Liver (tissue), 9 donors: ENCODE measurements around the gene MASP1. TPM values are rescaled to one million over a fixed set of nuclear protein-coding genes. Genes with fewer than 3 reads are reported as not detected.

Experiments
- DNase-seq: peaks from one replicate; pipeline ENCODE4 v3.0.0-alpha.2; 2017; ENCODE audit warnings: low spot score
- H3K27ac ChIP-seq, 2 donors: one replicate each; pipeline ENCODE4 v1.7.0; 2013; ENCODE audit warnings: inconsistent platforms in 2 of 2, low read length in 2 of 2, control low read depth in 1 of 2, low read depth in 1 of 2, mild to moderate bottlenecking in 1 of 2
- H3K27me3 ChIP-seq, 4 donors: one replicate each; pipeline versions ENCODE4 v1.6.1 to v1.7.0; 2013; ENCODE audit warnings: low read length in 3 of 4, inconsistent platforms in 1 of 4, mild to moderate bottlenecking in 1 of 4, moderate library complexity in 1 of 4; ENCODE audit not compliant: control insufficient read depth in 4 of 4, insufficient read depth in 4 of 4
- H3K36me3 ChIP-seq, 4 donors: one replicate each; pipeline versions ENCODE4 v1.6.1 to v1.7.0; 2013; ENCODE audit warnings: low read length in 3 of 4, mild to moderate bottlenecking in 3 of 4, low read depth in 1 of 4, moderate library complexity in 1 of 4; ENCODE audit not compliant: control insufficient read depth in 4 of 4, insufficient read depth in 3 of 4
- H3K4me1 ChIP-seq, 4 donors: one replicate each; pipeline versions ENCODE4 v1.6.1 to v1.7.0; 2013; ENCODE audit warnings: low read length in 3 of 4, mild to moderate bottlenecking in 3 of 4, moderate library complexity in 1 of 4; ENCODE audit not compliant: control insufficient read depth in 4 of 4, insufficient read depth in 4 of 4
- H3K4me3 ChIP-seq, 3 donors: one replicate each; pipeline versions ENCODE4 v1.6.1 to v1.7.0; 2013; ENCODE audit warnings: low read length in 3 of 3, control low read depth in 1 of 3, low read depth in 1 of 3, mild to moderate bottlenecking in 1 of 3
- H3K9ac ChIP-seq, 2 donors: one replicate each; pipeline ENCODE4 v1.7.0; 2013; ENCODE audit warnings: low read length in 2 of 2, mild to moderate bottlenecking in 2 of 2, moderate library complexity in 2 of 2, control low read depth in 1 of 2, low read depth in 1 of 2
- H3K9me3 ChIP-seq, 4 donors: one replicate each; pipeline versions ENCODE4 v1.6.1 to v1.7.0; 2013; ENCODE audit warnings: low read length in 3 of 4; ENCODE audit not compliant: control insufficient read depth in 4 of 4
- CTCF ChIP-seq: fragments of 150-350 bp; IDR thresholded peaks from 2 replicates; pipeline ENCODE4 v1.5.1; 2017; ENCODE audit warnings: improper control_type of control experiment, low read depth, low read length; ENCODE audit not compliant: missing input control
- FOXA1 ChIP-seq: IDR thresholded peaks from 2 replicates; pipeline ENCODE4 v1.6.1; 2016; ENCODE audit warnings: antibody characterized with exemption
- FOXA2 ChIP-seq: IDR thresholded peaks from 2 replicates; pipeline ENCODE4 v1.6.1; 2016; ENCODE audit warnings: antibody characterized with exemption
- HNF4A ChIP-seq, 2 donors: conservative IDR thresholded peaks; 2 replicates each; pipeline ENCODE4 v1.6.1; 2016; ENCODE audit warnings: antibody characterized with exemption in 2 of 2, mild to moderate bottlenecking in 2 of 2
- HNF4G ChIP-seq: IDR thresholded peaks from 2 replicates; pipeline ENCODE4 v1.6.1; 2016; ENCODE audit warnings: antibody characterized with exemption
- JUND ChIP-seq, 2 donors: IDR thresholded peaks; 2 replicates each; pipeline ENCODE4 v1.6.1; 2016; ENCODE audit warnings: antibody characterized with exemption in 2 of 2
- NR2F2 ChIP-seq: IDR thresholded peaks from 2 replicates; pipeline ENCODE4 v1.6.1; 2016; ENCODE audit warnings: antibody characterized with exemption
- RAD21 ChIP-seq, 2 donors: IDR thresholded peaks; 2 replicates each; pipeline ENCODE4 v1.6.1; 2016; ENCODE audit warnings: antibody characterized with exemption in 2 of 2, mild to moderate bottlenecking in 2 of 2
- REST ChIP-seq: IDR thresholded peaks from 2 replicates; pipeline ENCODE4 v1.6.1; 2016; ENCODE audit warnings: antibody characterized with exemption, mild to moderate bottlenecking
- RXRA ChIP-seq, 2 donors: IDR thresholded peaks; 2 replicates each; pipeline ENCODE4 v1.6.1; 2017 to 2018; ENCODE audit warnings: antibody characterized with exemption in 2 of 2, mild to moderate bottlenecking in 1 of 2
- YY1 ChIP-seq: IDR thresholded peaks from 2 replicates; pipeline ENCODE4 v1.6.1; 2016; ENCODE audit warnings: antibody characterized with exemption, mild to moderate bottlenecking
- ZBTB33 ChIP-seq: IDR thresholded peaks from 2 replicates; pipeline ENCODE4 v1.6.1; 2016; ENCODE audit warnings: antibody characterized with exemption
- WGBS: extraction: QIAGEN DNeasy Blood & Tissue Kit; methylation state at CpG from one replicate; pipeline ENCODE4 v1.1.7; 2013; 5-methylcytosine and 5-hydroxymethylcytosine counted together
- polyA plus RNA-seq, 2 donors: library from polyadenylated mRNA; stranded (reverse) in 1 of 2; unstranded in 1 of 2; fragments of 200-250 nt in 1 of 2; fragments of >200 nt in 1 of 2; fragmentation: Nextera tagmentation in 1 of 2; extraction: Ambion mirVana in 1 of 2; gene quantifications; one replicate each; pipeline versions ENCODE4 v1.2.1 to v1.2.3, GENCODE V29; 2013 to 2015
- total RNA-seq, 2 donors: library from RNA; depleted of rRNA; stranded (reverse); fragments of >200 nt; gene quantifications; one replicate each; pipeline ENCODE4 v1.2.3, GENCODE V29; 2014
- donor health status: healthy.
- donor health status: healthy.
- donor health status: healthy.
- donor health status: healthy.
- donor health status: healthy.

The MASP1 gene
- total and polyA plus RNA-seq, 4 donors: 53.2 to 83.8 (median 73.8) TPM

GRCh38 chr3:187295316-187296034, 3.9 kb upstream of the MASP1 start:
- Histone ChIP-seq H3K4me3 (no peak overlapping the region), H3K36me3 (no peaks in the 10 kb centered on the region), H3K4me1 (peaks cover 4 to 30% (median 19%) of the 10 kb centered on the region in 4 donors), H3K9me3 (no peaks in the 10 kb centered on the region), H3K9ac (no peak overlapping the region), H3K27me3 (no peaks in the 10 kb centered on the region), H3K27ac (no peak overlapping the region)
- TF ChIP-seq RAD21 (IDR thresholded peaks at IDR 0.05) (peak; percentile 53 to 58), FOXA2 (no peak), HNF4A (conservative IDR thresholded peaks at IDR 0.05) (peak in 1 of 2 donors; percentile 10), YY1 (peak; percentile 36), JUND (IDR thresholded peaks at IDR 0.05) (no peak), REST (no peak), CTCF (peak; percentile 25), ZBTB33 (peak; percentile 16)
- DNase-seq: no peak
- WGBS: 59% methylated on average over 6 of the region's 6 CpGs

- H3K4me1 ChIP-seq: peaks cover 4 to 32% (median 19%) of the 10 kb centered on the region in 4 donors
- peak overlapping the region; percentile 97 to 99 for H3K27ac ChIP-seq
- H3K9ac ChIP-seq: peak overlapping the region in 1 of 2 donors; percentile 89
- no peak for DNase-seq
- no peaks in the 10 kb centered on the region for H3K36me3 ChIP-seq
- TF ChIP-seq NR2F2 (peak; percentile 57), YY1 (peak; percentile 19), HNF4G (no peak), FOXA1 (no peak), RXRA (IDR thresholded peaks at IDR 0.05) (no peak), JUND (IDR thresholded peaks at IDR 0.05) (no peak)
- H3K27me3 ChIP-seq: no peaks in the 10 kb centered on the region
- WGBS: 78% methylated on average over 9 of the region's 9 CpGs
- H3K9me3 ChIP-seq: no peaks in the 10 kb centered on the region
- H3K4me3 ChIP-seq: no peak overlapping the region
These were observed 2.2 kb upstream of the MASP1 start for GRCh38 chr3:187293516-187294430.
